NCI-H2107 treated with DMSO at 0.1 percent for 48 hours (cell line): Measurements from ENCODE around the gene CCL16.

Experiments used
- DNase-seq: peaks from one replicate; lab custom pipeline; 2025; ENCODE audit not compliant: unreplicated experiment; lab: John Stamatoyannopoulos, UW

Gene CCL16

GRCh38 chr17:35986643-35987042 lies 5.3 kb upstream of the CCL16 start, which contains the start of gene CCL14:
TSS of gene CCL14 (minus strand) at chr17:35986729. CDS start at chr17:35986649, 80 bp downstream.
- no peak for DNase-seq

- DNase-seq: no peak
Observed at GRCh38 chr17:35984140-35984539, 2.8 kb upstream of the CCL16 start.

GRCh38 chr17:35982409-35983191 lies 1.3 kb upstream of the CCL16 start:
- DNase-seq: no peak

GRCh38 chr17:35981908-35982330 lies 622 bp upstream of the CCL16 start:
- DNase-seq: no peak

- no peak for DNase-seq
Observed at GRCh38 chr17:35978346-35978745, 3.0 kb downstream of the CCL16 start.

GRCh38 chr17:35977509-35977908 lies 3.8 kb downstream of the CCL16 start:
- no peak for DNase-seq

- no peak for DNase-seq
Observed at GRCh38 chr17:35973333-35974260, 7.7 kb downstream of the CCL16 start.

GRCh38 chr17:35972945-35973332 lies 8.4 kb downstream of the CCL16 start:
- DNase-seq: no peak

- DNase-seq: no peak
Observed at GRCh38 chr17:35972535-35972934, 8.8 kb downstream of the CCL16 start.

GRCh38 chr17:35972066-35972465 lies 9.2 kb downstream of the CCL16 start:
- no peak for DNase-seq

GRCh38 chr17:35969558-35970380 lies 11.5 kb downstream of the CCL16 start:
- DNase-seq: peak; percentile 83

- DNase-seq: no peak
Observed at GRCh38 chr17:35968520-35969054, 12.7 kb downstream of the CCL16 start.

- DNase-seq: no peak
Observed at GRCh38 chr17:35965272-35965671, 16.0 kb downstream of the CCL16 start.

- no peak for DNase-seq
Observed at GRCh38 chr17:35963663-35964062, 17.6 kb downstream of the CCL16 start.

- DNase-seq: no peak
Observed at GRCh38 chr17:35953720-35954119, 27.6 kb downstream of the CCL16 start.

- DNase-seq: no peak
Observed at GRCh38 chr17:35949401-35949800, 31.9 kb downstream of the CCL16 start.

- DNase-seq: no peak
Observed at GRCh38 chr17:35948092-35948491, 33.2 kb downstream of the CCL16 start.

GRCh38 chr17:35947156-35947585 lies 34.1 kb downstream of the CCL16 start:
- DNase-seq: peak; percentile 58

GRCh38 chr17:35944151-35944550 lies 37.1 kb downstream of the CCL16 start:
- DNase-seq: no peak

GRCh38 chr17:35943537-35943936 lies 37.8 kb downstream of the CCL16 start, which contains the start of gene LYZL6:
TSS of gene LYZL6 (minus strand) at chr17:35943713. CDS start at chr17:35939356, 4,357 bp downstream.
- no peak for DNase-seq
